HG03460 (cell line): ENCODE results near the gene ADAD2.

Experiments
- ATAC-seq: cut with Tn5 transposase; IDR thresholded peaks from one replicate; pipeline ENCODE4 v1.9.1; 2021; ENCODE audit not compliant: unreplicated experiment

Gene ADAD2

GRCh38 chr16:84244728-84245127 is 53.8 kb downstream of the ADAD2 start:
- no peak for ATAC-seq

GRCh38 chr16:84245956-84246678 is 55.2 kb downstream of the ADAD2 start:
- no peak for ATAC-seq

DNA sequence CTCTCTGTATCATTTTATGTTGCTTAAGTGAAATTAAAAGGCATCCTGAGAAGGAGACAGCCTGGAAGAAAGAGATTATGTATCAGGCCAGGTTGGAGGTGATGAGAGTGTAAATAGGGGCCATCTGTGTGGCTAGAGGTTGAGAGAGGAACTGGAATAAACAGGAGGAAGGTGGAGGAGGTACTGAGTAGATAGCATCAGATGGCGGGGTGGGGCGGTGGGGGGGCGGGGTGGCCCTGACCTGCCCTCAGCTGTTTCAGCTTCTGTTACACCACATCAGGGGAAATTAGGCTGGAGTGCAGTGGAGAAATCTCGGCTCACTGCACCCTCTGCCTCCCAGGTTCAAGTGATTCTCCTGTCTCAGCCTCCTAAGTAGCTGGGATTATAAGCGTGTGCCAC is 55.7 kb downstream of the ADAD2 start:
- no peak for ATAC-seq
